Neural crest cell (in vitro differentiated cells): ENCODE measurements around the gene CENPM. TPM values are rescaled to one million over a fixed set of nuclear protein-coding genes. Genes with fewer than 3 reads are reported as not detected.

ENCODE experiments used
- DNase-seq: peaks from one replicate; pipeline ENCODE4 v3.0.0; 2021; ENCODE audit warnings: low read depth, mixed read lengths, low spot score
- H3K27ac Mint-ChIP-seq: one replicate; pipeline ENCODE4 v1.8.0; 2021; ENCODE audit warnings: mild to moderate bottlenecking, mixed read lengths; ENCODE audit not compliant: unreplicated experiment
- H3K27me3 Mint-ChIP-seq: 2 replicates; pipeline ENCODE4 v1.8.0; 2021; ENCODE audit warnings: low read depth, mild to moderate bottlenecking, mixed read lengths
- H3K36me3 Mint-ChIP-seq: 2 replicates; pipeline ENCODE4 v1.8.0; 2021; ENCODE audit warnings: low read depth, mild to moderate bottlenecking, mixed read lengths
- H3K4me1 Mint-ChIP-seq: 2 replicates; pipeline ENCODE4 v1.8.0; 2021; ENCODE audit warnings: mixed read lengths
- H3K4me3 Mint-ChIP-seq: one replicate; pipeline ENCODE4 v1.8.0; 2021; ENCODE audit warnings: mild to moderate bottlenecking, mixed read lengths
- H3K9me3 Mint-ChIP-seq: 2 replicates; pipeline ENCODE4 v1.8.0; 2021; ENCODE audit warnings: mixed read lengths
- CTCF ChIP-seq: fragments of 200-600 bp; sonication (generic); conservative IDR thresholded peaks from 2 replicates; pipeline ENCODE4 v1.5.0; 2021; ENCODE audit warnings: antibody characterized with exemption, mild to moderate bottlenecking
- total RNA-seq: library from RNA; stranded (reverse); gene quantifications from 2 replicates; pipeline ENCODE4 v1.2.1, GENCODE V29; 2021

The CENPM gene
- total RNA-seq, 1 donor from 2014 or later = 48.9 TPM

DNA sequence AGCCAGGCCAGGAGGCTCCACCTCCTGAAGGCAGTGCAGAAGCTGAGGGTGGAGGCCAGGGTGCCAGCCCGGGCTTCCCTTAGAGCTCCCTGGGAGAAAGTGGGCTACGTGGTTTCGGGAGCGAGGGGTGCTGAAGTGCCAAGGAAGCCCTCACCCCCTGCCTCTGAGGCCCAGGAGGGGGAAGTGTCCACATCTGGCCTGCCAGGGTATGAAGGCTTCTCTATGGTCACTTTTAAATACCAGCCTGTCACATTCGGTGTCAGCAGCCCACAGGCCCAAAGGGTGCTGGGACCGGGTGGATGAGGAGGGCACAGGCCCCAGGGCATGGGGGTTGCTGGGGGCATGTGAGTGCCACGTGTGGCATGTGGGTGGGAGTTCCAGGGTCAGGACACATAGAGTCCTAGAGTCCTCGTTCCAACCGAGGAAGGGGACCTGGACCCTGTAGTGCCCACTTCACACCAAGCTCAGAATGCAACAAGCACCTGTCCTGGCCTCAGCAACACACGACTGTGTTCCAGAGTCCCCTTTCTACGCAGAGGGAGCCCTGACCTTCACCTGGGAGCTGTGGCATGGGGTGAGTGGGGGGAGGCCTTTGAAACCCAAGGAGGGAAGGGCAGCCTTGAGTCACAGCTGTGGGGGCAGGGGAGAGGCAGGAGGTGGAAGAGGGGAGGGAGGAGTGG is 33.8 kb downstream of the CENPM start:
- Mint-ChIP-seq H3K4me3 (peak overlapping the region; percentile 82), H3K27ac (no peak overlapping the region), H3K4me1 (peaks cover 5% of the 10 kb centered on the region), H3K36me3 (peaks cover 2% of the 10 kb centered on the region), H3K9me3 (no peaks in the 10 kb centered on the region), H3K27me3 (peaks cover 86% of the 10 kb centered on the region)
- DNase-seq = no peak
- TF ChIP-seq CTCF = no peak

GRCh38 chr22:41912338-41913039 is 34.5 kb downstream of the CENPM start:
- peaks cover 86% of the 10 kb centered on the region for H3K27me3 Mint-ChIP-seq
- TF ChIP-seq CTCF = no peak
- peaks cover 4% of the 10 kb centered on the region for H3K36me3 Mint-ChIP-seq
- H3K9me3 Mint-ChIP-seq = no peaks in the 10 kb centered on the region
- H3K4me3 Mint-ChIP-seq = peak overlapping the region; percentile 82
- H3K4me1 Mint-ChIP-seq = peaks cover 4% of the 10 kb centered on the region
- H3K27ac Mint-ChIP-seq = no peak overlapping the region
- DNase-seq = no peak

GRCh38 chr22:41911001-41911611 is 35.8 kb downstream of the CENPM start:
- Mint-ChIP-seq H3K4me1 (peaks cover 4% of the 10 kb centered on the region), H3K27me3 (peaks cover 76% of the 10 kb centered on the region), H3K4me3 (peak overlapping the region; percentile 82), H3K9me3 (no peaks in the 10 kb centered on the region), H3K36me3 (peaks cover 5% of the 10 kb centered on the region), H3K27ac (no peak overlapping the region)
- TF ChIP-seq CTCF = no peak
- DNase-seq = no peak

DNA sequence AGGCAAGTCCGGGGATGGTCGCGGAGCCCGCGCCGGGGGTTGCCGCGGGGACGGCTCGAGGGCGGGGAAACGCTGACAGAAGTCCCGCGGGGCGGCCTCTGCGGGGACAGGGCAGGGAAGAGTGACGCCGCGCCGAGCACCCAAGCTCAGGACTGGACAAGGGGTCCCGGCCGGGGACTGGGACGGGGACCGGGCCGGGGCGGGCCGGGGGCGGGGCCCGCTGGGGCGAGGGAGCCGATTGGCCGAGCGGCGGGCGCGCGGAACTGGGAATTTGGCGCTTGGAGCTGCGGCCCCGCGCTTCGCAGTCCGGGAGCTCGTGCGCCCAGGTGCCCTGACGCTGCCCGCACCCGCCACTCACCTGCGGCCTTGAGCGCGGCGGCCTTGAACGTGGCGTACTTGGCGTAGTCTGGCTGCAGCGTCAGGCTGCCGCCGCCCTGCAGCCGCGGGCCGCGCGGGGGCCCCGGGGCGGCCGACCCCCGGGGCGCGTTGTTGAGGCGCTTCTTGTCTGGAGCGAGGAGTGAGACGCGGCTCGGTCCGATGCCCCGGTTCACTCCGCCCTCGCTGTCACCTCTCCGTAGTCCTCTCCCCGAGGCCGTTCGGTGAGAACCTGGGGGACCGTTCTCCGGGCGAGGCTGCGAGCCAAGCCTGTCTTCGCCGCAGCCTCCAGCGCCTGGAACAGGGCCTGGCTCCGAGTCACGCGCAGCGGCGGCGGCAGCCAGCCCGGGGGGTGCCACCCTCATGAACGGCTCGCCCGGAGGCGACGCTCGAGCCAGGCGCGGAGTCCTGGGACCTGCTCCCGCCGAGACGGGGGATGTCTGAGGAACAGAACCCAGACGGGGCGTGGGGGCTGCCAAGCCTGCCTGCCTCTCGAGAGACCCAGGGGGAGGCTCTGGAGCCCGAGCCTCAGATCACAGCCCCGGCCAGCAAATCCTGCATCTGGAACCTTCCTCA is 36.6 kb downstream of the CENPM start:
- Mint-ChIP-seq H3K36me3 (peaks cover 7% of the 10 kb centered on the region), H3K27me3 (peaks cover 69% of the 10 kb centered on the region), H3K4me3 (no peak overlapping the region), H3K9me3 (no peaks in the 10 kb centered on the region), H3K27ac (no peak overlapping the region), H3K4me1 (peaks cover 4% of the 10 kb centered on the region)
- no peak for TF ChIP-seq CTCF
- no peak for DNase-seq
